SJCRH30 (cell line): Measurements from ENCODE around the gene VPS13D. TPM values are rescaled to one million over a fixed set of nuclear protein-coding genes. Genes with fewer than 3 reads are reported as not detected.
A peak's percentile ranks its signal among the peaks of the same experiment; 100 is the strongest.

Experiments used
- DNase-seq, 2 experiments: peaks; one replicate each; pipeline ENCODE4 v3.0.0-alpha.2; 2015 to 2020
- H3K27ac ChIP-seq: fragments of 250-450 bp; sonication (Bioruptor Pico); 2 replicates; pipeline ENCODE4 v1.5.1; 2020; ENCODE audit warnings: mild to moderate bottlenecking, moderate library complexity
- H3K27me3 ChIP-seq: fragments of 250-450 bp; sonication (Bioruptor Pico); 2 replicates; pipeline ENCODE4 v1.5.1; 2020; ENCODE audit warnings: mild to moderate bottlenecking, moderate library complexity
- H3K36me3 ChIP-seq: fragments of 250-450 bp; sonication (Bioruptor Pico); 2 replicates; pipeline ENCODE4 v1.5.1; 2020; ENCODE audit warnings: mild to moderate bottlenecking, moderate library complexity
- H3K4me1 ChIP-seq: fragments of 250-450 bp; sonication (Bioruptor Pico); 2 replicates; pipeline ENCODE4 v1.5.1; 2020; ENCODE audit warnings: mild to moderate bottlenecking, moderate library complexity
- H3K4me3 ChIP-seq: fragments of 250-450 bp; sonication (Bioruptor Pico); 2 replicates; pipeline ENCODE4 v1.5.1; 2020; ENCODE audit warnings: mild to moderate bottlenecking, moderate library complexity
- H3K9me3 ChIP-seq: fragments of 250-450 bp; sonication (Bioruptor Pico); replicated peaks from 2 replicates; pipeline ENCODE4 v1.5.1; 2020; ENCODE audit warnings: mild to moderate bottlenecking, moderate library complexity
- total RNA-seq: library from RNA; depleted of rRNA; stranded (reverse); fragments of >200 nt; shearing (Covaris generic); gene quantifications from 2 replicates; pipeline ENCODE4 v1.2.3, GENCODE V29; 2014

VPS13D gene
- total RNA-seq, 1 experiment from 2014 or later = 33.1 TPM

DNA sequence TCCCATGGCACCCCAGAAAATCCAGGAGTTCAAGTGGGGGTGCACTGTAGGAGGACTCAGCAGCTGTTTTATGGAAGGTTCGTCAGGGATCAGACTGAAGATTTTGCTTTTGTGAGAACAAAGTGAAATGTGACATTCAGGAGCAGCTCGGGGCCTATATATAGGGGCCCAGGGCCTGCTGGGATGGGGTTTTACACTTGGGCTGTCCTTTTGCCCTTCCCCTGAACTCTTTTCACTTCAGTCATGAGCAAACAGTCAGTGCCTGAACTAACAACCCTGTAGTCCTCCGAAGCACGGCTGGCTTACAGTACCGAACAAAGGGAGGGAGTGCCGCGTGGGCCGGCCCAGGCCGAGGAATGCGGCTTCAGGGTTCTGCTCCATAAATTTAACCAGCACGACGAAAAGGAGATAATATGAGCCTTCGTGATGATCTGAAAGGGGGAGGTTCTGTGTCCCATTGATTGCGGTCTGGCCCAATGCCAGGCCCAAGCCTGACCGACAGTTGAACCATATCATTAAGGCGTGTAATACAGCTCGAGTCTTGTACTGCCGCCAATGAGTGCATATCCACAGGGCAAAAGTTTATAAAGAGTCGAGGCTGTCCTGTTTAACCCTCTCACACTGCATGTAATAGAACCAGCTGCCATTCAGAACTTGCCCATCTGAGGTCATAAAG lies 248.2 kb downstream of the VPS13D start:
- H3K4me3 ChIP-seq = peak overlapping the region; percentile 21

DNA sequence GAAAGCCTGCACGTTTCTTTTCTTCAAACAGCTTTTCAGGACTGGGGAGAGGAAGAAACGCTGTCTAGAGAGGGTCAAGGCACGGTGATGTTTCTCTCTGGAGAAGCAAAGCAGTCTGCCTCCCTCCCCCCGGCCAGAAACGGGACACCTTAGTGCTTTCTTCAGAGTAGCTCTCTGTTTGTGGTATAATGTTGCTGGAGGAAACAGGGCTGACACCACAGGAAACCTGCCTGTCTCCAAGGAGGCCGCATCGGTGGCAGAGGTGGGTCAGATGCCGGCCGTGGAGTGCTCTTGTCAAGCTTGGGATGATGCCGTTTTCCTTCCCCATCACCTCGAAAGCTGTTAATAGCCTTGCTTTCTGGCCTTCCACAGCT lies 248.8 kb downstream of the VPS13D start:
- no peaks in the 10 kb centered on the region for H3K27me3 ChIP-seq
- no peak for DNase-seq
- peaks cover 50% of the 10 kb centered on the region for H3K4me1 ChIP-seq
- no peaks in the 10 kb centered on the region for H3K9me3 ChIP-seq
- H3K27ac ChIP-seq = peak overlapping the region; percentile 79
- peak overlapping the region; percentile 21 for H3K4me3 ChIP-seq
- H3K36me3 ChIP-seq = no peaks in the 10 kb centered on the region

More for the DNA sequence above, 248.2 kb downstream of the VPS13D start:
- Histone ChIP-seq H3K36me3 (no peaks in the 10 kb centered on the region), H3K27me3 (no peaks in the 10 kb centered on the region), H3K9me3 (no peaks in the 10 kb centered on the region), H3K4me1 (peaks cover 55% of the 10 kb centered on the region), H3K27ac (peak overlapping the region; percentile 79)
- peak; percentile 96 to 99 for DNase-seq

DNA sequence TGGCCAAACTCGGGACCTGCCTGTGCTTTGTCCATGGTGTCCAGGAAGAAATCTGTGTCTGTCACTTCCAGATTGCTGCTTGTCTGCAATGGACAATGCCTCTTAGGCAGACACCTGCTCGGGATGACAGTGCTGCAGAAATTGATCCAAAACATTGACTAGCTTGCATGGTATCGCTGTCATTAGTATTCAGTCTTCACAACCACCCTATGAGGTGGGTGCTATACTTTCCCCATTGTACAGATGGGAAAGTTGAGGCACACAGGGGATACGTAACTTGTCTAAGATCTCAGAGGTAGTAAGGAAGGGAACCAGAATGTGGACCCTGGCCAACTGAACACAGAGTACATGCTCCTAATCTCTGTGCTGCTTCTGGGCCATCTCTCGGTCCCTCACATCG lies 249.5 kb downstream of the VPS13D start:
- H3K27me3 ChIP-seq = no peaks in the 10 kb centered on the region
- no peak overlapping the region for H3K4me3 ChIP-seq

DNA sequence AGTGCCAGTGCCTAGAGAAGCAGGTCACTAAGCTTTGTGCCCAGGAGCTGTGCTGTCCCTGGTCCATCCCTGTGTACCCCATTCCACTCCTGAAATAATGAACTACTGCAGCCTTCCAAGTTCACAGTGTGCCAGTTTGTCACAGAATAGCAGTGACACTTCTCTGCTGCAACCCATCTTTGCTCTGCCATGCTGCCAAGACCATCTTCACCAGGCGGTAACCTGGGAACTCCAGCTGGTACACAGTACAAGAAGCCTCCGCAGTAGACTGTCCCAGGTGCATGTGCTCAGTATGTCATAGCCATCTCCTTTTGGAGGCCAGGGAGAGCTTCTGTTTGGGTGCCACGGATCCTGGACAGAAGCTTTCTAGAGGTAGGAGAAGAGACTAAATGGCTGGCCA lies 250.2 kb downstream of the VPS13D start:
- no peaks in the 10 kb centered on the region for H3K27me3 ChIP-seq
- H3K27ac ChIP-seq = no peak overlapping the region
- peaks cover 37% of the 10 kb centered on the region for H3K4me1 ChIP-seq
- no peaks in the 10 kb centered on the region for H3K9me3 ChIP-seq
- DNase-seq = no peak
- H3K4me3 ChIP-seq = no peak overlapping the region
- peaks cover 4% of the 10 kb centered on the region; the same call in 1 of the 2 replicates for H3K36me3 ChIP-seq

More for the DNA sequence above, 249.5 kb downstream of the VPS13D start:
- H3K9me3 ChIP-seq = no peaks in the 10 kb centered on the region
- no peak for DNase-seq
- no peak overlapping the region; the same call in 1 of the 2 replicates for H3K27ac ChIP-seq
- H3K4me1 ChIP-seq = peaks cover 44% of the 10 kb centered on the region
- H3K36me3 ChIP-seq = peaks cover 2% of the 10 kb centered on the region; the same call in 1 of the 2 replicates

DNA sequence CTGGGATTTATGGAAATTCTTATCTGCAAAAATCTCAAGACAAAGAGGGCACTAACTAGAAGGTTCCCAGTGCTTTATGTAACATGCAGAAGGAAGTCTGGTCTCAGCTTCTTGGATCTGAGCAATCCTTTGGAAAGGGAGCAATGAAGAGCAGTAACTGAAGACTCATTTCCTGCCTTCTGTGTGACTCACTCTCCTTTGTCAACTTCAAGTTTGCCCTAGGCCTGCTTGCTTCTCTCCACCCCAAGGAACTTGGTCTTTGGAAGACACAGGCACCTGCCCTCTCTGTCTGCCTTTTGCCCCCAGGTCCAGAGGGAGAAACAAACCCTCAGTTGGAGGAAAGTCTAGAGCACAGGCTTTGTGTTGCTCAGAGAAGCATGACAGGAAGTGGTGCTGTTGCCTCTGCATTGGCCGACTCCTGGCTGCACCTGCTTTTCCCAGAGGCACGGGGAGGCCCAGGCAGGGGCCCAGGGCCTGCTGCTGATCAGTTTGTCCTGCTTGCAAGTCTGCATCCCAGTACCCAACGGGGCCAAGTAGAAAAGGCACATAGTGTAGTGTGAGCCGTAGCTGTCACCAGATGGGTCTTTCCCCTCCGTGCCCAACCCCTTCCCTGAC lies 251.0 kb downstream of the VPS13D start:
- peaks cover 31% of the 10 kb centered on the region for H3K4me1 ChIP-seq
- peaks cover 4% of the 10 kb centered on the region for H3K36me3 ChIP-seq
- H3K9me3 ChIP-seq = no peaks in the 10 kb centered on the region
- no peak overlapping the region for H3K27ac ChIP-seq
- no peaks in the 10 kb centered on the region for H3K27me3 ChIP-seq
- H3K4me3 ChIP-seq = no peak overlapping the region
- peak; percentile 45 to 60 for DNase-seq

DNA sequence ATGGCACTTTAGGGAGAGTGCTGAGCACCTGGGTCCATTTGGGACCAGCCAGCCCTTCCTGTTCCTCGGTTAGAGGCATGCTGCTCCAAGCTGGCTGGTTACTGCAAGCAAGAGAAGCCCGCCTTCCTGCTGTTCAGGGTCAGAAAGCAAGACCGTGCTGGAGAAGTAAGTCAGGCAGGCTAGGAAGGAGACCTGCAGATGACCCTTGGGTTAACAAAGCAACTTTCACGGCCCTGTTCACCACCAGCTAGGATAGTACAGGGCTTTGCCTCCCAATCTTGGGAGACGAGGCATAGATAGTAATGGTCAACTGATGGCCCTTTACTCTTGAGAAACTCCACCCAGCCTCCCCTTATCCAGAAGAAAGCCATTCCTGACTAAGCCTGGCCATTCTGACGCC lies 252.1 kb downstream of the VPS13D start:
- Histone ChIP-seq H3K27me3 (no peaks in the 10 kb centered on the region), H3K27ac (no peak overlapping the region), H3K4me1 (peaks cover 31% of the 10 kb centered on the region), H3K4me3 (no peak overlapping the region), H3K9me3 (no peaks in the 10 kb centered on the region), H3K36me3 (peaks cover 6% of the 10 kb centered on the region)
- DNase-seq = no peak

DNA sequence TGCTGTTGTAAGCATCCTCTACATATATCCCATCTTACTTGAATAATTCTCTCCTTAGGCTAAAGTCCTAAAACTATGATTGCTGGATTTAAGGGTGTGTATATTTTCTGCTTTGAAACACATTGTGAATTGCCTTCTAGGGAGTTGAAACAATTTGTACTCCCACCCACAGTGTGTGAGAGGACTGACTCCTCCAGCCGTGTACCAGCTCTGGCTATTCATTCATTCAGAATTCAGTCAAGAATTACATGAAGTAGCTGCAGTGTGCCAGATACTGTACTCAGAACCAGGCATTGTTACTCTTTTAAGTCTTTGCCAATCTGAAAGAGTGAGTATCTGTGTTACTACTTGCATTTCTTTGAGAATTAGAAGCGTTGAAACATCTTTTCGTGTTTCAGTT lies 253.2 kb downstream of the VPS13D start:
- peaks cover 23% of the 10 kb centered on the region for H3K4me1 ChIP-seq
- H3K4me3 ChIP-seq = no peak overlapping the region

DNA sequence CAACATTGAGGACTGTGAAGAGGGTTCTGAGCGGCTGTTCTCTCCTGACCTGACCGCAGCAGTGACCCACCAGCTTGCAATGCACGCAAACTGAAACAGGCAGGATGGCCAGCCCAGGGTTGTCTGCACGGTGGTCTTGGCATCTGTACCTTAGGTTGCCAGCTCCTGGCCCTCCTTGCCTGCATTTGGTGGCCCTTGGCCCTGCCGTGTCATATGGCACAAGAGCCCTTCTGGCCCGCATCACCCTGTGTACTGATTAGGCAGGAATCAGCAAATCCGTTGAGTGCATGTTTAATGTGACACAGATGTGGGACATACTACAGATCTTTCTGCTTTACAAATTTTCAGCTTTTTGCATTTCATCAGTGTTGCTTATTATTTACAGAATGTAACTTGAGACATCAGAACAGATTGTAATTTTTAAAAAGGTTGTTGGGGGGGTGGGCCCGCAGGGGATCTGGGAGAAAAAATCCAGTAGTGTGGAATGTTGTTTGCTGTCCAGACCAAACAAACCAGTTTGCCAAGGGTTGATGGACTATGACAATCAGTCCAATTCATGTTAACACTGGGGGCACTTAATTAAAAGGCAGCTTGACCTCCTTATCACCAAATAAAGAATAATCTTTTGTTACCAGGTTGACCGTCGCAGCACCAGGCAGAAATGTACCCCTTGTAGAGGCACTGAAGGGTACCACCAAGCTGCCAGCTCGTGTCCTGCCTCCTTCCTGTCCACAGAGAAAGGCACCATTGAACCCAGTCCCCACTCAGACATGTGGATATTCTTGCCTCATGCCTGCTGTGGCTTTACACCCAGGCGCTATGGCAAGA lies 255.6 kb downstream of the VPS13D start:
- Histone ChIP-seq H3K4me1 (peaks cover 12% of the 10 kb centered on the region), H3K4me3 (no peak overlapping the region), H3K27me3 (no peaks in the 10 kb centered on the region), H3K9me3 (peaks cover 19% of the 10 kb centered on the region), H3K36me3 (peaks cover 6% of the 10 kb centered on the region), H3K27ac (no peak overlapping the region)
- DNase-seq = no peak

More for the DNA sequence above, 253.2 kb downstream of the VPS13D start:
- Histone ChIP-seq H3K27ac (no peak overlapping the region), H3K36me3 (peaks cover 6% of the 10 kb centered on the region), H3K9me3 (no peaks in the 10 kb centered on the region), H3K27me3 (no peaks in the 10 kb centered on the region)
- DNase-seq = no peak

DNA sequence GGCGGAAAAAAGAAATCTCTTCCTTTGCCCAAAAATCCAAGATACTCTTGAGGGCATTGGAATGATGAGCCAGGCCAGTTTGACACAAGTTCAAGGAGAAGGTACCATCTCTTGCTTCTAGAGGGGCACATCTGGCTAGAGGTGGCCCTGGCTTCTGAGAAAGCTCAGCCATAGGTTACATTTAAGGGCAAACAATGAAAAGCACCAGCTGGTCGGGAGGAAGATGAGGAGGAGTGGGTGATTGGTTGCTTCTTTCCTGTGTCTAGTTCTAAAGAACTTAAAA lies 256.2 kb downstream of the VPS13D start:
- no peaks in the 10 kb centered on the region for H3K27me3 ChIP-seq
- DNase-seq = no peak
- no peak overlapping the region for H3K27ac ChIP-seq
- H3K36me3 ChIP-seq = peaks cover 7% of the 10 kb centered on the region
- H3K4me3 ChIP-seq = no peak overlapping the region
- peaks cover 22% of the 10 kb centered on the region for H3K9me3 ChIP-seq
- peaks cover 7% of the 10 kb centered on the region for H3K4me1 ChIP-seq

DNA sequence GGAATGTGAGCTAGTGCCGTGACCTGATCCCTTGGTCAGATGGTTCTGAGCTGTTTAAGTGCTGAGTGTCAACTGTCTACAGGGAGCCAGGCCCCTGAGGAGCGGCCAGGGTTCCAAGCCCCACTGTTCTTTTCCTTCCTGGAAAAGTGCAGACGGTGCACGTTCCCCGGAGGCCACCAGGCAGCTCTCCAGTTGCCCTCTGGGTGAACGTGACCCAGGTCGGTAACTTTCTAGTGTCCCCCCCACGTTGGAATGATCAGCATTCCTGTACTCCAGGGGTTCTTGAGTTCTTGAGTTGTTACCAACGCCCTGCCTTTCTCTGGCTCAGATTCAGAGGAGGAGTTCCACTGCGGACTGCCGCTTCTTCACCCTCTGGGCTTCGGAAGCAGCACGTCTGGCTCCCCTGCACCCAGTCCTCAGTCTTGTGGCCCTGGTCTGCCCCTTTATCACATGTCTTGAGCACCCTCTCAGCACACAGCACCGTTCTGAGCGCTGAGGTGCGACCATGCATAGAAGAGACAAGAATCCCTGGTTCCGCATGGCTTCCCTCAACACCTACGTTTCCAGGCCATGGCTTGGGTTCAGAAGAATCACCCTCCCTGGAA lies 256.7 kb downstream of the VPS13D start:
- no peaks in the 10 kb centered on the region for H3K27me3 ChIP-seq
- no peak for DNase-seq

DNA sequence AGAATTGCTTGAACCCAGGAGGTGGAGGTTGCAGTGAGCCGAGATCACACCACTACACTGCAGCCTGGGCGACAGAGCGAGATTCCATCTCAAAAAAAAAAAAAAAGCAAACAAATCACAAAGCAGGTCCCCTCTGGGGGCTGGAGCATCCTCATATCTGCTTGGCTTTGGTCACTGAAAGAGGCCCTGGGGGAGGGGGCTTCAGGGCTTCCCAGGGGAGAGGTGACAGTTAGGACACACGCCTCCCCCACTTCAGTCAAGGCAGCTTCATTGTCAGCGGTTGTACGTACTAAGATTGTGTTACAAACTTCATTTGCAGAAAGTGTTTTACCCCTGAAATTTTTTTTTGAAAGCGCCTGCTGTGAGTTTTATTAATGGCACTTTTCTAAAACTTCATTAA lies 257.7 kb downstream of the VPS13D start:
- DNase-seq = no peak
- H3K4me3 ChIP-seq = no peak overlapping the region
- H3K9me3 ChIP-seq = peaks cover 25% of the 10 kb centered on the region
- no peaks in the 10 kb centered on the region for H3K27me3 ChIP-seq
- H3K27ac ChIP-seq = no peak overlapping the region
- peaks cover 9% of the 10 kb centered on the region for H3K36me3 ChIP-seq
- peaks cover 14% of the 10 kb centered on the region for H3K4me1 ChIP-seq

More for the DNA sequence above, 256.7 kb downstream of the VPS13D start:
- Histone ChIP-seq H3K4me1 (peaks cover 7% of the 10 kb centered on the region), H3K9me3 (peaks cover 25% of the 10 kb centered on the region), H3K27ac (no peak overlapping the region), H3K36me3 (peaks cover 8% of the 10 kb centered on the region), H3K4me3 (no peak overlapping the region)

DNA sequence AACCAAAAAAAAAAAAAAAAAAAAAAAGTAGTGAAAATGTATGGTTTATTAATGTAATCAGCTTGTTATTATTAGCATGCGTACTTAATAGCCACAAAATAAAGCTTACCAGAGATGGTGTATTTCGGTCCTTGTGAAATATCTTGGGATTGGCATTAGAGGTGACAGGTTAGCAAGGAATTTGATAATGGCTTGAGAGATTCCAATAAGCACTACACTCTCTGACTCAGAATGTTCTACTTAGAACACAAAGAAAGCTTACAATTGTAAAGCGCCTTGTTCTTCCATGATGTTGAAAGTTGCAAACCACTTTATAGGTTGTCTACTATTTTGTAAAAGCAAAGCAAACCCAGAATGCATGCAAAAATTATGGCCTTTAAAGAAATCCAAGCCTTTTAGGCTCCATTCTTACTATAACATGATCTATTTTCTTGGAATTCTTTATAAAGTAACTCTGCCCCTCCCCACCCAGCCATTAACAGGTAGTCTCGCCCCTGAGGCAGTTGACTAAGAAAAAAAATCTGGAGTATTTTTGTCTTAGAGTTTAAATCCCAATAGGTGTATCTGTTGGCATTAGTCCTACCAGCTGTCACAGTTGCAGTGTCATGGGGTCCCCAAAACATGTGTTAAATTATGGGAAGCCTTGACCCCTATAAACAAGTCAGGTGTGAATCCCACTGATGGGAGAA lies 259.0 kb downstream of the VPS13D start:
- Histone ChIP-seq H3K27ac (no peak overlapping the region), H3K9me3 (peaks cover 25% of the 10 kb centered on the region), H3K36me3 (peaks cover 11% of the 10 kb centered on the region), H3K4me3 (no peak overlapping the region), H3K27me3 (no peaks in the 10 kb centered on the region), H3K4me1 (peaks cover 17% of the 10 kb centered on the region)
- no peak for DNase-seq

DNA sequence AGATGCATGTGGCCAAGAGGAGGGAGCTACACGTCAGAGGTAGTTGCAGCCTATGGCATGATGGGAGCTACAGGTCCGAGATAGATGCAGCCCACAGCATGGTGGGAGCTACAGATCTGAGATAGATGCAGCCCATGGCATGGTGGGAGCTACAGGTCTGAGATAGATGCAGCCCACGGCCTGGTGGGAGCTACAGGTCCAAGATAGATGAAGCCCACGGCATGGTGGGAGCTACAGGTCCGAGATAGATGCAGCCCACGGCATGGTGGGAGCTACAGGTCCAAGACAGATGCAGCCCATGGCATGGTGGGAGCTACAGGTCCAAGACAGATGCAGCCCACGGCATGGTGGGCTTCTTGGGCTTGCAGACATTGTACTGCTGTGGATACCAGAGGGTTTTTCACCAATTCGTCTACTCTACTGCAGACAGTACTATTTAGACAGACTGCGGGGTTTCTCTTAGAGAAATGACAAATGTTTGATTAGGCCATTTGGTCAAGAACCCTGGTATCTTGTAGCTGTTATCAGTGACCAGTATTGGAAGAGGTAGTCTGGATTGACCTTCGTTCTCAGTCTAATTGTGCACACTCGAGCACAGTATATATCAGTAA lies 260.8 kb downstream of the VPS13D start:
- Histone ChIP-seq H3K4me3 (no peak overlapping the region), H3K4me1 (peaks cover 17% of the 10 kb centered on the region), H3K27ac (peak overlapping the region; percentile 75), H3K27me3 (no peaks in the 10 kb centered on the region), H3K36me3 (peaks cover 8% of the 10 kb centered on the region), H3K9me3 (peaks cover 25% of the 10 kb centered on the region)
- peak; percentile 54 to 84 for DNase-seq

DNA sequence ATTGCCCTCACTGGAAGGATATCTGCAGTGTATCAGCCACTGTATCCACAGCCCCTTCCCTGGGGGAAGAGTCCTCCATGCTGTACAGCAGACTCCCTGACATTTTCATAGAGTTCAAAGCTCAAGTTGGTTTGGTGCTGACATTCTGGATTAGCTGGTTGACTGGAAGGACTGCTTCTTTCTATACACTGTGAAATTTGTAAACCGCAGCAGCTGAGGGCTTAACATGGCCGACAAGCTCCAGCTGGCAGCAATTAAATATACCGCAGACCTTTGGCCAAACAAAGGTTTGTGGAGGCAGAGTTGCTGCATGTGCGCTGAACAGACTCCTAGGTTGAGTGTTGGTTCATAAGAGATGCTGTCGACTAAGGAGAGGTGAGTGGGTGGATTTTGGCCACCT lies 261.8 kb downstream of the VPS13D start:
- H3K9me3 ChIP-seq = peaks cover 25% of the 10 kb centered on the region
- H3K4me1 ChIP-seq = peaks cover 17% of the 10 kb centered on the region
- no peak overlapping the region for H3K4me3 ChIP-seq
- peak; percentile 95 to 99 for DNase-seq
- peaks cover 5% of the 10 kb centered on the region for H3K36me3 ChIP-seq
- H3K27me3 ChIP-seq = no peaks in the 10 kb centered on the region
- H3K27ac ChIP-seq = peak overlapping the region; percentile 75
